Measurements from ENCODE around the gene HCRT.
"Not testable (repeated sequence)": the region's sequence is repeated elsewhere in the genome, so short reads cannot be mapped to it uniquely, and the experiment has no call there.

The HCRT gene

GRCh38 chr17:42179335-42179734 lies 5.9 kb downstream of the HCRT start:
- no peak for FAIRE-seq

DNA sequence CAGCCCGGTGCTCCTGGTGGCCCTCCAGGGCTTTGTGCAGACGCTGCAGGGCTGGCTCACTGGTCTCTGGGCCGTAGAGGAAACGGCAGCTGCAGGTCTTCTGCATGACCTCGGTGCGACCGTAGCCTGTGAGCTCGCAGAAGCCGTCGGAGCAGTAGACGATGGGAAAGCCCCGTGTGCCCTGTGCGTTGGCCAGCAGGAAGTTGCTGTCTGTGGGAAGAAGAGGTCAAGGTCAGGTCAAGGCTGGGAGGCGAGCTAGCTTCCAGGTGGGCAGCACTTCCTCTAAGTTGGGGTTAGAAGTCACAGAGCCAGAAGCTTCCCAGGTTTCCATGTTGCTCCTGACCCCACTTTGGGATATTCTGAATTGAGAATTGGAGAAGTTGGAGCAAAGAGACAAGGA lies 6.4 kb downstream of the HCRT start:
- no peak for FAIRE-seq

GRCh38 chr17:42177684-42178083 lies 7.6 kb downstream of the HCRT start:
- FAIRE-seq = no peak

DNA sequence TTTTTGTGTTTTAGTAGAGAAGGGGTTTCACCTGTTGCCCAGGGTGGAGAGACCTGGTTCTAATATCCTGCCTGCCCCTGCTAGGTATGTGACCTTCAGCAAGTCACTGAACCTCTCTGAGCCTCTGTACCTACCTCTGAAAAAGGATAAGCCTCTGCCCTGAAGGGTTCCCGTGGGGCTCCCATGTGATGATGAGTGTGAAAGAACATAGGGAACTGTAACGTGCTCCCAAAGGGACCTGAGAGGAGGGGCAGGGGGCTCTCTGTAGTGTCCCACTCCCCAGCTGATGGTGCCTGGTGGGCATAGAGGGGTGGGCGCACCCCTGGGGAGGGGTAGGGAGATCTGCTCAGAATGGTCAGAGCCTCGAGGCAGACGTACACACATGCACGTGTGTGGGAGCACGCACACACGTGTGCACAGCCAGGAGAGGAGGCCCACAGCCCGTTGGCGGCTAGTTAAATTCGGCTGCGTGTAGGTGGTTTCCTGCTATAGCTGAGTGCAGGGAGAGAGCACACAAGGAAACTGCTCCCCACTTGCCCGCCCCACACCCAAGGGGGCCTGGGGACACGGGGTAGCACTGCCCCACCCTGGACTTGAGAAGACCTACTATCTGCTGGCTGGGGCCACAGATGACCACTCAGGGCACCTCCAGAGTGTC lies 11.0 kb downstream of the HCRT start:
- no peak for FAIRE-seq

DNA sequence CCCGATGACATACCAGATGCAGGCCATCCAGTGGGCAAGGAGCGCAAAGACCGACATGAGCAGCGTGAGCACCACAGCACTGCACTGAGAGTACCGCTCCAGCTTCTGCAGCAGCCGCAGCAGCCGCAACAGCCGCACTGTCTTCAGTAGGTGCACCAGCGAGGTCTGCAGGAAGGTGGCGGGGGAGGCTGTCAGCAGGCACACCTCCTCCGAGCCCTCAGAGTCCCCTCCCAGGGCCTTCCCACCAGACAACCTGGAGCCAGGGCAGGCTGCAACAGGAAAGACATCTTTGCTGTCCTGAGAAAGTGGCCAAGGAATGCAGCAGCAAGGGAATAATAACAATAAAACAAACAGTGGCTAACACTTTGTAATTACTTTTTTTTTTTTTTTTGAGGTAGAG lies 13.4 kb downstream of the HCRT start:
- FAIRE-seq = no peak

GRCh38 chr17:42169351-42169750 lies 15.9 kb downstream of the HCRT start:
- FAIRE-seq = no peak

DNA sequence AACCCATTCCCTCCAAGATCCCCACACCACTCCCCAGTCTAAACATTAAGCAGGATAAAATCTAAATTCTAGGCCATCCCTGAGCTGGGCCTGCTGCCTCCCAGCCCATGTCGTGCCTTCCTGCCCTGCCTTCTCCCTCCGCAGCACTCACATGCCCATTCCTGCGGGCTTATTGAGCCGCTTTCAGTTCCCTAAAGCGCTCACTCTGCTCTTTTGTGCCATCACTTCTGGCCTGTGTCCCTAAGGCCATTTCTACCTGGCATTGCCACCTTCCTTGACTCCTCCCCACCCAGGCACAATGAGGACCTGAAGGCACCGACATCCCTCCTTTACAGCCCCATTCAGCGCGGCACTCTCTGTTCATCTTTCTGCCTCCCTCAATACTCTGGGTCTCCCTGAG lies 17.4 kb downstream of the HCRT start:
- FAIRE-seq = no peak

DNA sequence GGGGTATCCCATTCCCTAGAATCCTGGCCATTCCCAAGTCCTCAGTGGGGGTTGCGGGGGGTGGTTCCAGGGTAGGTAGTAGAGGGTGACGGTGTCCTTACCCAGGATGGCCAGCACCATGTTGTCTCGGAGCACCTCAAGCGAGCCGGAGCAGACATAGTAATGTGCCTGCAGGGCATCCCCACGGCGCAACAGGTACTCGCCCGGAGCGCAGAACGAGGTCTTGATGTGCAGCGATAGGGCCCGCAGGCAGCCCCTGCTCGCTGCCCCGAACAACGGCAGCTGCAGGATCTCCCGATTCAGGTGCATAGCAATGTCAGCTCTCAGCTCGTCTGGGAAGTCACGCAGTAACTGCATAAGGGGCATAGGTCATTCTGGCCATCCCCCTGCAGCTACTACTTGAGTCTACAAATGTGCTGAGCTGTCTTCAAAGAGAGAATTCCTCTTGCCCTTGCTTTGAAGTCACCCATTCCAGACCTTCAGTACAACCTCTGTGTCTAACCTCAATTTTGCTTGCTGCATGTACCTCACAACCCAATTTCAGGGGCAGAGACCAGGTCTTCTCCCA lies 19.0 kb downstream of the HCRT start:
- FAIRE-seq = no peak

- FAIRE-seq = no peak
These were observed 19.5 kb downstream of the HCRT start for GRCh38 chr17:42165751-42166150.

- FAIRE-seq = no peak
These were observed 21.4 kb downstream of the HCRT start for GRCh38 chr17:42163696-42164407.

- FAIRE-seq = no peak
These were observed 22.1 kb downstream of the HCRT start for GRCh38 chr17:42163113-42163512.

- no peak for FAIRE-seq
These were observed 24.7 kb downstream of the HCRT start for GRCh38 chr17:42160531-42160910.

DNA sequence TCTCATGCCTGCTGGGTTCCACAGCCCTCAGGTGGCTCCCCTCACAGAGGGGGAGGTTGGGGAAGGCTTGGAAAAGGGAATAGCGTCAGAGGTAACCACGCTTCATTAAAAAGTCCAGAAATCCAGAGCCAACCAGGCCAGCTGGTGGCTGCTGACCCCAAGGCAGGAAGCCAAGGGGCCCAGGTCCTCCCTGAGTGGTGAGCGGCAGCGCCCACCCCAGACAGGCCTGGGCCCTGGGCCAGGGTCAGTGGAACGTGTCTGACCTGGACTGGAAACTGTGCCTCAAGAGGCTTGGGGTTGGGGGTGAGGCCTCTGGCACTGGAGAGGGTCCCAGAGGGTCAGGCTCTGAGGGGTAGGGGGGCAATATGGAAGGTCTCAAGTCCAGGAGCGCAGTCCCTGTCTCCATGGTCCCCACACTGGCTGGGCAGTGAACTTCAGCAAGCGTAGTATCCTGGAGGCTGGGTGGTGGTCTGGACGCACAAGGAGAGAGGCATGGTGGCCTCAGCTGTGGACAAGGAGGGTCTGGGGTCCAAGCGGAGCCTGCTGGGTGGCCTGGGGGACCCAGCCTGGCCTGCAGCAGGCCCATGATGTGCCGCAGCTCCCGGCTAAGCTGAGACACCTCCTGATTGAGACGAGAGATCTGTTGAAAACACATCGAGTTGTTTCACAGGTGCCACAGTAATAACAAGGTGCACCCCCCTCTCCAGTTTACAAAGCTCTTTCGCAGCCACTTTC lies 25.3 kb downstream of the HCRT start:
- FAIRE-seq = no peak

GRCh38 chr17:42155614-42156045 lies 29.6 kb downstream of the HCRT start:
- no peak for FAIRE-seq

- no peak for FAIRE-seq
These were observed 31.1 kb downstream of the HCRT start for GRCh38 chr17:42153919-42154742.

DNA sequence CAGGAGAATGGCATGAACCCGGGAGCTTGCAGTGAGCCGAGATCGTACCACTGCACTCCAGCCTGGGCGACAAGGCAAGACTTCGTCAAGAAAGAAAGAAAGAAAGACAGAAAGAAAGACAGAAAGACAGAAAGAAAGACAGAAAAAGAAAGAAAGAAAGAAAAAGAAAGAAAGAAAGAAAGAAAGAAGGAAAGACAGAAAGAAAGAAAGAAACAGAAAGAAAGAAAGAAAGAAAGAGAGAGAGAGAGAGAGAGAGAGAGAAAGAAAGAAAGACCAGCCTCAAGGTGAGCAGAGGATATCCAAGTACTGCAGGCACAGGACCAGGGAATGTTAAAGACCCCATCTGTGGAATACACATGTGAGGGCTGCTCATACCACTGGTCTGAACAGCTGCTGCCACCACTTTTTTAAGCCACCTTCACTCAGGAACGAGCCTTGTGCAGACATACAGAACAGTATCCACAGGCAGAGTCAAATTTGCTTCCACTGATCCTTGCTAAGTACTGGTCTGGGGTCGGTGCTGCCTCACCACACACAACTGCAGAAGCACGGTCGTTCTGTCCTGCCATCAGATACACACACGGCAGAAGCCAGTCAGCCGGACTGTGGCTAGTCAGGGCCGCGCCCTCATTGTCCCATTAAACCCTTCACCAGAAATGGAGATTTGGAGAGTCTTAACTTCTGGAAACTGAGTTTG lies 38.2 kb downstream of the HCRT start:
- FAIRE-seq = no peak

- not testable (repeated sequence) for FAIRE-seq
These were observed 42.1 kb downstream of the HCRT start for GRCh38 chr17:42143138-42143537.

GRCh38 chr17:42142371-42142896 lies 42.8 kb downstream of the HCRT start:
- FAIRE-seq = no peak

DNA sequence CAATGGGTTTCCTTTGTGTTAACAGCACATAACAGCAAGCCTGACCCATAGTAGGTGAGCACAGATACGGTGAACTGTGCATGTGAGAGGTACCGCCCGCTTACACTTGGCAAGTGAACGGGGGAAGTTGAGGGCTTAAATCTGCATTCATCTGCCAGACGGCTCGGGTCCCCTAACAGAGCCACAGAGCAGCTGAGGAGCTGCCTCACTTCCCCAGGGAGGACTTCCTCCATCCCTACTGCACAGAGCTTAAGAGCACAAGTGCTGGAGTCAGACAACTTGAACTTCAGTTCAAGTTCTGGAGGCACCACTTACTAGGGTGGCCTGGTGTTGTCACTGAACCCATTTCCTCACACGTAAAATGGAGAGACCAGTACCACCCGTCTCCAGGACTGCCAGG lies 43.9 kb downstream of the HCRT start:
- no peak for FAIRE-seq

- FAIRE-seq = not testable (repeated sequence)
These were observed 44.6 kb downstream of the HCRT start for GRCh38 chr17:42140690-42141089.

GRCh38 chr17:42138749-42139492 lies 46.3 kb downstream of the HCRT start:
- FAIRE-seq = no peak

Data from colon (tissue), 2 donors.